Measurements from ENCODE around the gene RBM26.

The RBM26 gene

DNA sequence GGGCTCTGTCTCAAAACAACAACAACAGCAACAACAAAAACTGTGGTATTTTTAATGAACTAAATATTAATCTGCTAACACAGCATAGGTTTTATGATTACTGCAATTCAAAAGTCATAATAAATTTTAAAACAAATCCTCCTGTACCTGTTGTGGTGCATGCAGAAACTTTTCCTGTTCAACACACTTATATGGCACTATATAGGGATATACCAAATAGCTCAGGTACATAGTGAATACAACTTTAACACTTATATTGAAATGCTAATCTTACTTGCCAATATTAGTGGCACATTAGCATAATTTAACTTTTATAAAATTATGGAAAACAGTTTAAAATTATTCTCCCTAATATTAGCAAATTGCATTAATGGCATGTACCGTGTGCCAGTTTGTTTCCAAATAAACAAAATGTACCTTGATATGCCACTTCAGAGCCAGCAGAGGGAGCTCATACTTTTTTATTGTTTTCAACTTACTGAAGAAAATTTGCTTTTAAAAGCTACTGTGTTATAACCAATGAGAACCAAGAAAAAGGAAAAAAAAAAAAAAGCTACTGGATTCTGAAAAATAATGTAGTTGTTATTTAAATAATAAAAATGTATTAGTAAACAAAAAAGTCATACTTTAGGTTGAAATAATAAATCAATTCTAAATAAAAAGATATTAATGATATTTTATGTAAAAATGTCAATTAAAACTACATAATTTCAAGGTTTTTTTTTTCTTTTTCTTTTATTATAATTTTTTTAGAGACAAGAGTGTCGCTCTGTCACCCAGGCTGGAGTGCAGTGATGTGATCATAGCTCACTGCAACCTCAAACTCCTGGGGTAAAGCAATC is 18.0 kb upstream of the RBM26 start:
- no peak for DNase-seq (ENCODE audit: low read depth)
- no peak overlapping the region for H3K4me3 ChIP-seq (ENCODE audit: low read depth, low read length)

DNA sequence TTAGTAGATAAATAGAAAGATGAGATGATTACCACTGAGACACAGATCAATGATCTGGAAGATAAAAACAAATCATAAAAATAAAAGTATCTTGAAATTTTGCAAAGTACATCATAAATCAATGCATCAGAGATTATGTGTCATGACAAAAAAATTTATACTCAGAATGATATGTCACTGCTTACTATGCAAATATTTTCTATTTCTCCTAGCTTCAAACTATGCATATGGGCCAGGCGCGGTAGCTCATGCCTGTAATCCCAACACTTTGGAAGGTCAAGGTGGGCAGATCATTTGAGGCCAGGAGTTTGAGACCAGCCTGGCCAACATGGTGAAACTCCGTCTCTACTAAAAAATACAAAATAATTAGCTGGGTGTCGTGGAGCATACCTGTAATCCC is 17.3 kb upstream of the RBM26 start:
- no peak for DNase-seq (ENCODE audit: low read depth)

DNA sequence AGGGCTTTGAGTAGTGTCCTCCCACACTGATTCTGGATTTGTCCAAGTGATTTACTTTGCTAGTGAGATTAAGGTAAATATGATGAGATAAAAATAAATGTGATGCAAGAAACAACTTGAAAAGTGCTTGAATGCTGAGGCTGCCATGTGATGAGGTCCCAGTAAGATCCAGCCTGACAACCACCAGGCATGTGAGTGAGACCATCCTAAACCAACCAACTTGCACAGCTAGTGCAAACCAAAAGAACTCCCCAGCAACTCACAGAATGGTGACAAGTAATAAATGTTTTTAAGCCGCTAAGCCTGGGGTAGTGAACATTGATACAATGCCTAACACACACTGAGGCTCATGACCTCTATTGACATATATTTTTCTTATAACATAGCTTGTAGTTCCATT is 13.3 kb upstream of the RBM26 start:
- no peak overlapping the region for H3K4me3 ChIP-seq (ENCODE audit: low read depth, low read length)
- DNase-seq (ENCODE audit: low read depth): no peak

More for the DNA sequence above, 17.3 kb upstream of the RBM26 start:
- H3K4me3 ChIP-seq (ENCODE audit: low read depth, low read length): no peak overlapping the region

DNA sequence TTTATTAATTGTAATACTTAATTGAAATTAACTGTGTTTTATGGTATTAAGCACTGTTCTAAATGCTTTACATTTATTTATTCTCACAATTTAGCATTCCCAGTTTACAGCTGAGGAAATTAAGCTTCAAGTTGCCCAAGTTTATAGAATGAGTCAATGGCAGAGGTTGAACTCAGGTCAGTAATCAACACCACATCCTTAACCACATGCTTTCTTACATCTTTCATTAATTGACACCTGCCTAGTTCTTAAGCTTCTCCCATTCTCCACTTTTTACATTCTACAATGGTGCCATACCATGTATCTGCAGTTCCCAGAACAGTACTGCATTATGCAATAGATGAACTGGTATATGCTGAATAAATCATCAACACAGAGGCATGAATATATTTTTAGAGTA is 11.7 kb upstream of the RBM26 start:
- H3K4me3 ChIP-seq (ENCODE audit: low read depth, low read length): no peak overlapping the region
- no peak for DNase-seq (ENCODE audit: low read depth)

DNA sequence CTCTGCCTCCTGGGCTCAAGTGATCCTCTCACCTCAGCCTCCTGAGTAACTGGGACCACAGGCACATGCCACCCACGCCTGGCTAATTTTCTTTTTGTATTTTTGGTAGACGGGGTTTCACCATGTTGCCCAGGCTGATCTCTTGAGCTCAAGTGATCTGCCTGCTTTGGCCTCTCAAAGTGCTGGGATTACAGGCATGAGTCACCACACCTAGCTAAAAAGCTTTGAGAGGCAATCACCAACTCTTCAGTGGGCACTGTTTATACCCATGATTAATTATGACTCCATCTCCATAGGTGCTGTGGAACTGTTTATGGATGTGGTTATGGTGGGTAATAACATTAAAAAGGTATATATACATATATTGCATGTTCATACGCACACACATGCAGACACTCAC is 7.5 kb upstream of the RBM26 start:
- H3K4me3 ChIP-seq (ENCODE audit: low read depth, low read length): no peak overlapping the region

DNA sequence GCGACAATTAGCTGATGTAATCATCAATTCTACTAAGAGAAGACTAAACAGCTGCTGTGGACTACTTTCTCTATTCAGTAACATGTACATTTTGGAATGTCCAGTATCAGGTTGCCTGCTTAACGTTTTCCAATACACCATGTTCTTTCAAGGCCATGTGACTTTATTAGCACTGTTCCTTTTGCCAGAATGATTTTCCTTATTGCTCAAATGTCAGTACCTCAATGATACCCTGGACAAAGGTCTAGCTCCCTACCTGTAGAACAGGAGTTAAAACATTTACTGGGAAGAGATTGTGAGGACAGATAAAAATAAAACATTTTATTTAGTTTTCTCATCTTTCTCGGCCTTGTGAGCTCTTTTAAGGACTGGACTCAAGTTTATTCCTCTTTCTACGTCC is 3.8 kb upstream of the RBM26 start:
- H3K4me3 ChIP-seq (ENCODE audit: low read depth, low read length): no peak overlapping the region
- DNase-seq (ENCODE audit: low read depth): no peak

More for the DNA sequence above, 7.5 kb upstream of the RBM26 start:
- DNase-seq (ENCODE audit: low read depth): no peak

DNA sequence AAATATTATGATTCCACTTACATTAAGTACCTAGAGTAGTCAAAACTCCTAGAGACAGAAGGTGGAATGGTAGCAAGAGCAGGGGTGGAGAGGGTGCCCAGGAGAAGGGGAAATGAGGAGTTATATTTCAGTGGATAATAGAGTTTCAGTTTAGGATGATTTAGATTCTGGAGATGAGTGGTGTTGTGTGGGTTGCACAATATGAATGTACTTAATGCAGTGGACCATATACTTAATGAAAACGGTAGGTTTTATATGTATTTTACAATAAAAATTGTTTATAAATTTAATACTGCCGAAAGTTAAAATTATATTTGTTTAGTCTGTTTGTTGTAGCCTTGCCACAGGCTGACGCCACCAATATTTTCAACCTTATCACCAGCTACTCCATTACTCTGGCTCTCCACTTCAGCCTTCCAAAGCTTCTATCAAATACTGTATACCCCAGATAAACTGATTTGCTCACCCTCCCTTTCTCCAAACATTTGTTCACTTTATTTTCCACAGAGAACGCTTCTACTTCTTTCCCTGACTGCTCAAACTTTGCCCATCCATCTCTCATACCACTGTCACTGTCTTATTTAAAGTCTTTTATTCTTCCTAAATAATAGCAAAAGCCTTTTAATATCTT is 1.4 kb upstream of the RBM26 start:
- no peak overlapping the region for H3K4me3 ChIP-seq (ENCODE audit: low read depth, low read length)
- no peak for DNase-seq (ENCODE audit: low read depth)

DNA sequence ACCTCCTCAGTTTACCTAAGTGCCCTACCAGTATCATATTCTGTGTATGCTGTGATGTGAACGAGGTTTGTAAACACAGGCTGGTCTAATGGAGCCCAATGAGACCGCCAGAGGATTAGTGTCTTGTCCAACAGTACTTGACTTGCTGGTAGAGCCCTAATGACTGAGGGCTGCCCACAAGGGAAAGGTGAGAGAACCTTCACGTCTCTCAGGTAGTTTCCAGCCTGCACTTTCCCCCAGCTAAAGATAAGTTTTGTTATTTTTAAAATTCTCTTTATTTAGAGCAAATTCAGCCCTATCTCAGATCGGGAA is 498 bp upstream of the RBM26 start:
- DNase-seq (ENCODE audit: low read depth): no peak
- peak overlapping the region; percentile 96 for H3K4me3 ChIP-seq (ENCODE audit: low read depth, low read length)

DNA sequence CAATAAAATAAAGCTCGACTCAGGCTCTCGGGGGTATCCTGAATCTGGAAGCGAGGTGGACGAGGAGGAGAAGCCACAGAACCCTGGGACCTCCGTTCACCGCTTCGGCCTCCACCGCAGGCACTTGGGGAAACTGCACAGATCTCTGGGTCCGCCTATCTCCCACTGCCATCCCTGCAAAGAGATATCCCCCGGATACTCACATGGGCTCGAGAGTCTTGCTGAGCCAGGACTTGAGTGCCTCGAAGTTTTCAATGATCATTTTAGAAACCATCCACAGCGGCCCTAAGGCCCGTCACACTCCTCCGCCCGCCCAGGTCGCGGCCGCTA is 589 bp downstream of the RBM26 start:
- no peak for DNase-seq (ENCODE audit: low read depth)
- peak overlapping the region; percentile 96 for H3K4me3 ChIP-seq (ENCODE audit: low read depth, low read length)

DNA sequence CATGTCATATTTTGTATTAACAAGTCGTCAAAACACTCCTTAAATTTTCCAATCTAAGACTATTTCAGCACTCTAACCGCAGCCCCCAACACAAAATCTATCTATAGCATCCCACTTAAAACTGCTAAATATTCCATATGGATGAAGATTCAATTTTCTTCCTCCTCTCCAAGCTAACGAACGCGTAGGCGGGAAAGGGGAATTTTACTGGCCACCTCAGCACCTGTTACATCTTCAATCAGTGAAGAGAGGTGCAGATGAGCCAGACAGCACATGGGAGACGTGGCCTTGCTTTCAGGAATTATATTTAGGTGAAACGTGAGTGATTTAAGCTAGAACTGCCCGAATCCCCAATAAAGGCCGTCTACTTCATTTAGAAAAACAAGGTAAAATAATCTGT is 1.1 kb downstream of the RBM26 start:
- DNase-seq (ENCODE audit: low read depth): no peak
- peak overlapping the region; percentile 96 for H3K4me3 ChIP-seq (ENCODE audit: low read depth, low read length)

DNA sequence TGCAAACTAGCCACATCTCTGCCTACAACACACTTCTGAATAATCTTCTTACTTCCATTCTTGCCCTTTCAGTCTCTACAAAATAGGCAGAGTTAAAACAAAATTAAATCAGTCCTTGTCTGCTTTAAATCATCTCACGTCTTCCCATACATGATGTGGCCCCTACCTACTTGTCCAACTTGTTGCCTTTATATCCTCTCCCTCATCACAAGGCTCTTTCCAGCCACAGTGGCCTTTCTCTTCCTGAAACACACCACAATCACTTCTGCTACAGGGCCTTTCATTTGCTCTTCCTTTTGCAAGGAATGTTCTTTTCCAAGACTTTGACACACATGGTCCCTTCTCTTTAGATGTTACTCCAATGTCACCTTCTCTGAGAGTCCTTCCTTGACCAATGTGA is 1.7 kb downstream of the RBM26 start:
- peak overlapping the region; percentile 96 for H3K4me3 ChIP-seq (ENCODE audit: low read depth, low read length)
- DNase-seq (ENCODE audit: low read depth): no peak

DNA sequence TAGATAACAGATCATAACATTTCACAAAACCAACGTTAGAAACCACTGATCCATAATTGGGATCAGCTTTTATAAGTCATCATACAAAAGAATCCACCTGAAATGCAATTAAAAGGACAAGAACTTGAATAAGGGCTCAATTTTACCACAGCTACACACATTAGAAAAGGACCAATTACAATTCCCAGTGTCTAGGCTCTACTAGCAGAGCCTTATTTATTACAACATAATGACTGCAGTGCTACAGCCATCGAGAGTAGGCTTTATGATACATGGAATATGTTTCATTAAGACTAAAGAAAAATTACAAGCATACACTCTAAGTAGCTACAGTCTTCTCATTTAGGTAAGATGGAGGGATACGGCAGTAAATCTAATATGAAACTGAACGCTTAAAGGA is 2.9 kb downstream of the RBM26 start:
- no peak overlapping the region for H3K4me3 ChIP-seq (ENCODE audit: low read depth, low read length)
- DNase-seq (ENCODE audit: low read depth): no peak

DNA sequence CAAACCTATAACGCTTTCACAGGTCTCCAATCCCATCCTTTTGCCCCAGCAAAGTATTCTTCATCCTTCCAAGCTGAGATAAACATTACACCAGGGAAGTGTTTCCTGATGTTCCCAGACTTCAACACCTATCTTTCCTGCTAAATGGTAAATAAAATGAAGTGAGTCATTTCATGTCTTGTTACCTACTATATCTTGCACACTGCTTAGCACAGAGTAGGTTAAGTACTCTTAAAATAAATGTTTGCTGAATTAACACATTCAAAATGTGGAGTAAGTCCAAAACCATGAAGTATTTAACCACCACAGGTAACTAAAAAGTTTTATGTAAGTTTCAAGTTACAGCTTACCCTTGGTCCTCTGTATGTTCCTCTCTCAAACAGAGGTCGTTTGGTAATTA is 3.4 kb downstream of the RBM26 start:
- no peak for DNase-seq (ENCODE audit: low read depth)
- H3K4me3 ChIP-seq (ENCODE audit: low read depth, low read length): no peak overlapping the region

DNA sequence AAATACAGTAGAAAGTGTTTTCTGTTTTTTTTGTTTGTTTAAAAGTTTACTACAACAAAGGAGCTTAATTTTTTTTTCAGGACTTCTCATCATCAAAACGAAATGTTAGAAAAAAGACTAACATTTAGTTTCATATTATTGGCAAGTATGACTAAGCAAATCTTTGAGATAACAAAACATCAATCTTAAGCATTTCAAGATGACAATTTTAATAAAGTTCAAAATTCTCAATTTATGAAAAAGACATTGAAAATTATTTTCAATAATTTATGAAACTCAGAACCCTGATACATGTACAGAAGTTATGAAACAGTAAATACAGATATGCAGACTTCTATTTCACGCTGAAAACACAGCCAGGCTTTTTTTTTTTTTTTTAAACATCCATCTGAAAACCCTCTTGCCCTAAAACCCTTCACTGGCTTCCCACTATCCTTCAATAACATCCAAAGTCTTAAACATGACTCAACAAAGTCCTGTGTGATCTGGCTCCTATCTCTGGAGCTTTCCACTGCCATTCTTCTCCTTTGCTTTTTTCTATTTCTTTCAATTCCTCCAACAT is 3.9 kb downstream of the RBM26 start:
- H3K4me3 ChIP-seq (ENCODE audit: low read depth, low read length): no peak overlapping the region
- DNase-seq (ENCODE audit: low read depth): no peak

DNA sequence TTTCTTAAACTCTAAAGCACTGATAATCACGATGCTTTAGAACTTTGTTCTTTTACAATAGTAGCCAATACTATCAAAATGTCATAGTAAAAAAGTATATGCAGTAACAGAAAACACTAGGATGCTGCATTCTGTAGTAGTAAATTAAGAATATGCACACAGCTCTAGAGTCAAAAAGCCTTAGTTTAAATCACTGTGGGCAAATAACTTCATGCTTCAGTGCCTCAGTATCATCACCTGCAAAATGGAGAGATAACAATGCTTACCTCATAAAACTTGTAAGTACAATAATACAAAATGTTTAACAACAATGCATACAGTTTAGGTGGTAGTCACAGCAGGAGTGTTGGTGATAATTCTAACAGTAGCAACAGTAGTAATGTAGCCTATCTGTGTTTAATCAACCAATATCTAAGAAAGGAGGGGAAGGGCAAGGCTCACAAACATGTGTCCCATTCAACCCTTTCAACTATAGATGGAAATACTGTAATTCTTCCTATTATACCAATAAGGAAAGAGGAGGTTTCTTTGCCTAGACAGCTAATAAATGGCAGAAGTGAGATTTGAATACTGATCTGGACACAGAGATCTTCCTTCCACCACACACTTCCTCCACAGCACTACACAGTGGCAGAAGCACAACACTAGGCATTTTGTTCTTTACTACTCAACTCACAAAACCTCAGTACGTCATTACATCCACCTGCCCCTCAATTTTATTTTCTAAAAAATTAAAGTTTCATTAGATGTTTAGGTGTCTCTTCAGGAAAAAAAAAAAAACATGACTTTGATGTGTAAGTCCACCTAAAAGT is 4.6 kb downstream of the RBM26 start:
- DNase-seq (ENCODE audit: low read depth): no peak
- H3K4me3 ChIP-seq (ENCODE audit: low read depth, low read length): no peak overlapping the region

DNA sequence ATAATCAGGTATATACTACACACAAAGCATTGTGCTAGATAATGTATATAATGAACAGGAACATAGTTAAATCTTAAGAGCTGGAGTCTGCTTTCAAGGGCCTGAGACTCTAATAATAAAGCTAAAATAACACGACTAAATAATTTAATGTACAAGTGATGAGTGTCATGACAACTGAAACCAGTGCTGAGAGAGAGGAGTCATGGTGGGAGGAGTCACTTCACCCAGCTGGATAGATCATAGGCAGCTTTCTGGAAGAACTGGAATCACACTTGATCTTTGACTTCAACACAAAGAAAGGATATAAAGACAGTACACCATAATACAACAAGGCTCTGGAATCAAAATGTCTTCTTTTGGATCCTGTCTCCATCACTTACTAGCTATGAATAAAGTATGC is 7.1 kb downstream of the RBM26 start:
- no peak overlapping the region for H3K4me3 ChIP-seq (ENCODE audit: low read depth, low read length)

DNA sequence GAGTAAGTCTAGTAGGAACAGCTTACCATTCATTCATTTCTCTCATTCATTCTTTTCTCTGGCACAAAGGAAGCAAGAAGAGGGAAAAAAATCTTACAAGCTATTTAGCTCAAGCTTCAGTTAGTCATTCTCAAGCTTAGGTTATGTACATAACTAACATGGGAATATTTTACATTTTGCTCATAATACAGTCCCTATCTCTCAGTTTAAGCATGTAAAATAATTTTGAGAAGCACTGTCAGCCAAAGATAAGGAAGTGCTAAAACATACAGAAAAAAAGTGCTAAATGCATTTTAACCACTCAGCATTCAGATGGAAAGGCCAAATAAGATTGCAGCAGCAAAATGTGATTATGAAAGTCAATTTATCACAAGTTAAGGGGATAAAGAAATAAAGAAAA is 7.9 kb downstream of the RBM26 start:
- DNase-seq (ENCODE audit: low read depth): no peak
- H3K4me3 ChIP-seq (ENCODE audit: low read depth, low read length): no peak overlapping the region

More for the DNA sequence above, 7.1 kb downstream of the RBM26 start:
- DNase-seq (ENCODE audit: low read depth): no peak

DNA sequence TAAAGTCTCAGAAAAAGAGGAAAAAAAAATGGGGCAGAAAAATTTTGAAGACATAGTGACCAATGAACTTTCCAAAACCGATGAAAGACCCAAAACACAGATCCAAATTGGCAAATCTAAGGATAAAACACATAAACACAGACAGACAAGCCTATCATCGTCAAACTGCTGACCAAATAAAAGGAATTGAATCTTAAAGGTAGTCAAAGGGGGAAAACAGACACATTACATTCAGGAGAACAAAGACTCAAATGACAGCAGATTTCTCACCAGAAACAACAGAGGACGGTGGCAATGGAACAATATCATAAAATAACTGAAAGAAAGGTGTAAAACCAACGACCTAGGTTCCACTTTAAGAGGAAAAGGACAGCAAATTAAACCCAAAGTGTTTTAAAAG is 10.2 kb downstream of the RBM26 start:
- no peak for DNase-seq (ENCODE audit: low read depth)
- H3K4me3 ChIP-seq (ENCODE audit: low read depth, low read length): no peak overlapping the region

DNA sequence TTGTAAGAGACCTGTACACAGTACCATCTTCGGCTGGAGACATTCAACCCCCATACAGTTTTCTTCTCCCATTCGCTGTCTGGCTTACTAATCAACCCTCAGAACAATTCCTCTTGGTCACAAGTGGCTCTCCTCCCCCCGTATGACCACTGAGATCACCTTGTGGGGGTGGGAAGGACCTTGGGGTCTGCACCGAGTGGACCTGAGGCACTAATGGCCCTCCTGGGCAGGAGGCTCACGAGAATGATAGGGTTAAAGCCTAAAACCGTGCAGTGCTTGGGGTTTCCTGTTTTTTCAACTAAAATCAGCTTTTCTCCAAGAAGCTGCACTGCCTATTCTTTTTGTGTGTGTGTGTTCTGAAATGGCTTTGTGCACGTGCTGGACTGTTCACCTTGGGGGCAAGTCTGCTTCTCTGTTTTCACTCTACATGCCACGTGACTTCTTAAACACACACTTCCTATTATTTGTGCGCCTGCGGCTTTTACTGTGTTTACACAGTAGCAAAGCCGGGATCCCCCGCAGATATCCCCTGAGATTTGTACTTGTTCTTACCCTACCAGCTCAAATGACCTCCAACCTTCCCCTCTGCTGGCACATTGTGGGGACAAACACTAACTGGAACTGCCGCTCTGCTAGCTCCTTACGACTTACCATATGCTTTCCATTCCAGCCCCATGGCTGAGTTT is 12.3 kb downstream of the RBM26 start:
- DNase-seq (ENCODE audit: low read depth): no peak
- H3K4me3 ChIP-seq (ENCODE audit: low read depth, low read length): no peak overlapping the region
